ENCODE measurements around the gene WFDC1. TPM values are rescaled to one million over a fixed set of nuclear protein-coding genes. Genes with fewer than 3 reads are reported as not detected.

Gene WFDC1
- total and polyA plus RNA-seq, 4 donors = 1.0 to 5.2 (median 2.9) TPM

DNA sequence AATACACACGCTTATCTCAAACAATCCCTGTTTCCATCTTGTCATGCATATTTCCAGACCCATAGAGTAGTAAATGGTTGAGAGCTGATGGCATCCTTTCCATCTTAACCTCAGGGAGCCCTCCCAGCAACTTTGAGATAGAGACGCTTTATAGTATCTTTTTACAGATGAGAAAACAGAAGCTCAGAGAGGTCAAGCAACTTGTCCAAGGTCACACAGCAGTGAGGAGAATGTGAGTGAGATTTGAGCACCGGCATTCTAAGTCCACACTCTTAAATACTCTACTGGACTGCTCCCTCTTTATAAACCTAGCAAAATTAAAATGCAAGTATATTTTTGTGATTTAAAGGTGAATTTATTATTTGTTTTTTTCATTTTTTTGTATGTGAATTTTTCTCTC lies 35.0 kb upstream of the WFDC1 start (continued):
- TF ChIP-seq, protein P1, sequence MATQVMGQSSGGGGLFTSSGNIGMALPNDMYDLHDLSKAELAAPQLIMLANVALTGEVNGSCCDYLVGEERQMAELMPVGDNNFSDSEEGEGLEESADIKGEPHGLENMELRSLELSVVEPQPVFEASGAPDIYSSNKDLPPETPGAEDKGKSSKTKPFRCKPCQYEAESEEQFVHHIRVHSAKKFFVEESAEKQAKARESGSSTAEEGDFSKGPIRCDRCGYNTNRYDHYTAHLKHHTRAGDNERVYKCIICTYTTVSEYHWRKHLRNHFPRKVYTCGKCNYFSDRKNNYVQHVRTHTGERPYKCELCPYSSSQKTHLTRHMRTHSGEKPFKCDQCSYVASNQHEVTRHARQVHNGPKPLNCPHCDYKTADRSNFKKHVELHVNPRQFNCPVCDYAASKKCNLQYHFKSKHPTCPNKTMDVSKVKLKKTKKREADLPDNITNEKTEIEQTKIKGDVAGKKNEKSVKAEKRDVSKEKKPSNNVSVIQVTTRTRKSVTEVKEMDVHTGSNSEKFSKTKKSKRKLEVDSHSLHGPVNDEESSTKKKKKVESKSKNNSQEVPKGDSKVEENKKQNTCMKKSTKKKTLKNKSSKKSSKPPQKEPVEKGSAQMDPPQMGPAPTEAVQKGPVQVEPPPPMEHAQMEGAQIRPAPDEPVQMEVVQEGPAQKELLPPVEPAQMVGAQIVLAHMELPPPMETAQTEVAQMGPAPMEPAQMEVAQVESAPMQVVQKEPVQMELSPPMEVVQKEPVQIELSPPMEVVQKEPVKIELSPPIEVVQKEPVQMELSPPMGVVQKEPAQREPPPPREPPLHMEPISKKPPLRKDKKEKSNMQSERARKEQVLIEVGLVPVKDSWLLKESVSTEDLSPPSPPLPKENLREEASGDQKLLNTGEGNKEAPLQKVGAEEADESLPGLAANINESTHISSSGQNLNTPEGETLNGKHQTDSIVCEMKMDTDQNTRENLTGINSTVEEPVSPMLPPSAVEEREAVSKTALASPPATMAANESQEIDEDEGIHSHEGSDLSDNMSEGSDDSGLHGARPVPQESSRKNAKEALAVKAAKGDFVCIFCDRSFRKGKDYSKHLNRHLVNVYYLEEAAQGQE (IDR thresholded peaks at IDR 0.05) = no peak
- TF ChIP-seq, protein P2, sequence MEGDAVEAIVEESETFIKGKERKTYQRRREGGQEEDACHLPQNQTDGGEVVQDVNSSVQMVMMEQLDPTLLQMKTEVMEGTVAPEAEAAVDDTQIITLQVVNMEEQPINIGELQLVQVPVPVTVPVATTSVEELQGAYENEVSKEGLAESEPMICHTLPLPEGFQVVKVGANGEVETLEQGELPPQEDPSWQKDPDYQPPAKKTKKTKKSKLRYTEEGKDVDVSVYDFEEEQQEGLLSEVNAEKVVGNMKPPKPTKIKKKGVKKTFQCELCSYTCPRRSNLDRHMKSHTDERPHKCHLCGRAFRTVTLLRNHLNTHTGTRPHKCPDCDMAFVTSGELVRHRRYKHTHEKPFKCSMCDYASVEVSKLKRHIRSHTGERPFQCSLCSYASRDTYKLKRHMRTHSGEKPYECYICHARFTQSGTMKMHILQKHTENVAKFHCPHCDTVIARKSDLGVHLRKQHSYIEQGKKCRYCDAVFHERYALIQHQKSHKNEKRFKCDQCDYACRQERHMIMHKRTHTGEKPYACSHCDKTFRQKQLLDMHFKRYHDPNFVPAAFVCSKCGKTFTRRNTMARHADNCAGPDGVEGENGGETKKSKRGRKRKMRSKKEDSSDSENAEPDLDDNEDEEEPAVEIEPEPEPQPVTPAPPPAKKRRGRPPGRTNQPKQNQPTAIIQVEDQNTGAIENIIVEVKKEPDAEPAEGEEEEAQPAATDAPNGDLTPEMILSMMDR (IDR thresholded peaks at IDR 0.05; ENCODE audit: low read depth, low read length, missing input control) = no peak
- TF ChIP-seq NR2F2 (IDR thresholded peaks at IDR 0.05) (no peak), RXRA (IDR thresholded peaks at IDR 0.05) (no peak), YY1 (IDR thresholded peaks at IDR 0.05) (no peak)

DNA sequence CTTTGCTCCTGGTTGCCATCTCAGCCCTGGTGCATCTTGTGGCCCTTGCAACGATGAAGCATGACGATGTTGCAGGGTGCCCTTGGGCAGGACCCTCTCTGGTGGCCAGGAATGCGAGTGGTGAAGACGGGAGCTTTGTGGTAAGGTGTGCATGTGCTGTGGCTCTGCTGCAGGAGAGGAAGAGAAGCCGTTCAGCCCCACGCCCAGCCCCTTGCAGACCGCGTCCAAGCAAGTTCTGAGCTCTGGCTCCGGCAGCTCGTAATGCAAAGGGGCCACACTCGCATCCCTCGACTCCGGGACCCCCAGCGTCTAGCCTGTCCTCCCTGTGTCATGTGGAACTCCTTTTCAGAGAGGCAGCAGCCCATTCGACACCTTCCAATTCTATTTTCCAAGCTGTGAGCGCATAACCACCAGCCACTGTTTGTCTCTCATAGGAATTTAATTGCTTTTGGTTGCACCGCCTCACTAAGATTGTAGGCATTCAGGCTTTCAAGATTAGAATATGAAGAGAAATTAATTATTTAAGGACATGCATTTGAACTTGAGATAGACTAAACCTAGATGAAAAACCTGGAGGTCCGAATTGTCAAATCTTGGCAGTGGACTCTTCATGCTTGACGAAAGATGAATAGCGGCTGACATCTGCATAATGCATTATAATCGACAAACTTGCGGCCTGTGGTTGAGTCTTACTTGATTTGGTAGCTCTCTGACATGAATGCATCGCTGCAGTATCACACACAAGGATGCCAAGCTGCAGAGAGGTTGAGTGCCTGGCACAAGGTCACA lies 33.7 kb upstream of the WFDC1 start:
- WGBS = 82% methylated on average over 23 of the region's 23 CpGs
- Histone ChIP-seq H3K27ac (ENCODE audit: low read depth in 1 of 2, low read length in 2 of 2) (no peak overlapping the region), H3K9ac (ENCODE audit: low read depth in 1 of 2, low read length in 2 of 2) (no peak overlapping the region), H3K36me3 (ENCODE audit: control insufficient read depth in 4 of 4, insufficient read depth in 3 of 4, low read depth in 1 of 4, low read length in 3 of 4) (no peaks in the 10 kb centered on the region), H3K9me3 (ENCODE audit: control insufficient read depth in 4 of 4, low read length in 3 of 4) (peaks cover 0 to 3% (median 0%) of the 10 kb centered on the region in 4 donors), H3K4me1 (ENCODE audit: control insufficient read depth in 4 of 4, insufficient read depth in 4 of 4, low read length in 3 of 4) (no peaks in the 10 kb centered on the region), H3K27me3 (ENCODE audit: control insufficient read depth in 4 of 4, insufficient read depth in 4 of 4, low read length in 3 of 4) (peaks cover 0 to 2% (median 0%) of the 10 kb centered on the region in 4 donors), H3K4me3 (ENCODE audit: low read depth in 1 of 3, low read length in 3 of 3) (no peak overlapping the region)
- no peak for DNase-seq (ENCODE audit: low spot score)
- no peak for TF ChIP-seq EGR1 (IDR thresholded peaks at IDR 0.05; ENCODE audit: low read depth in 2 of 2)
- TF ChIP-seq JUND (IDR thresholded peaks at IDR 0.05) = no peak
- TF ChIP-seq, protein P3, sequence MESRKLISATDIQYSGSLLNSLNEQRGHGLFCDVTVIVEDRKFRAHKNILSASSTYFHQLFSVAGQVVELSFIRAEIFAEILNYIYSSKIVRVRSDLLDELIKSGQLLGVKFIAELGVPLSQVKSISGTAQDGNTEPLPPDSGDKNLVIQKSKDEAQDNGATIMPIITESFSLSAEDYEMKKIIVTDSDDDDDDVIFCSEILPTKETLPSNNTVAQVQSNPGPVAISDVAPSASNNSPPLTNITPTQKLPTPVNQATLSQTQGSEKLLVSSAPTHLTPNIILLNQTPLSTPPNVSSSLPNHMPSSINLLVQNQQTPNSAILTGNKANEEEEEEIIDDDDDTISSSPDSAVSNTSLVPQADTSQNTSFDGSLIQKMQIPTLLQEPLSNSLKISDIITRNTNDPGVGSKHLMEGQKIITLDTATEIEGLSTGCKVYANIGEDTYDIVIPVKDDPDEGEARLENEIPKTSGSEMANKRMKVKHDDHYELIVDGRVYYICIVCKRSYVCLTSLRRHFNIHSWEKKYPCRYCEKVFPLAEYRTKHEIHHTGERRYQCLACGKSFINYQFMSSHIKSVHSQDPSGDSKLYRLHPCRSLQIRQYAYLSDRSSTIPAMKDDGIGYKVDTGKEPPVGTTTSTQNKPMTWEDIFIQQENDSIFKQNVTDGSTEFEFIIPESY (IDR thresholded peaks at IDR 0.05) = no peak
- TF ChIP-seq, protein P4, sequence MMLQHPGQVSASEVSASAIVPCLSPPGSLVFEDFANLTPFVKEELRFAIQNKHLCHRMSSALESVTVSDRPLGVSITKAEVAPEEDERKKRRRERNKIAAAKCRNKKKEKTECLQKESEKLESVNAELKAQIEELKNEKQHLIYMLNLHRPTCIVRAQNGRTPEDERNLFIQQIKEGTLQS (IDR thresholded peaks at IDR 0.05) = no peak
- TF ChIP-seq HNF4A (conservative IDR thresholded peaks at IDR 0.05) = no peak
- no peak for TF ChIP-seq NR2F2 (IDR thresholded peaks at IDR 0.05)
- TF ChIP-seq, protein P1 (IDR thresholded peaks at IDR 0.05) = no peak

Data from liver (tissue), 9 donors.